ENCODE results near the gene PFKFB3.

The PFKFB3 gene

GRCh38 chr10:6301488-6302075 is 98.8 kb downstream of the PFKFB3 start:
- DNase-seq (ENCODE audit: low read depth): no peak
